Superior temporal gyrus (tissue), 1 donor: ENCODE data around the gene CAPN6.

Experiments
- DNase-seq: peaks from one replicate; pipeline ENCODE4 v3.0.0-alpha.2; 2016; ENCODE audit errors: extremely low spot score

CAPN6 gene

GRCh38 chrX:111200327-111200726 is 70.0 kb downstream of the CAPN6 start:
- no peak for DNase-seq

DNA sequence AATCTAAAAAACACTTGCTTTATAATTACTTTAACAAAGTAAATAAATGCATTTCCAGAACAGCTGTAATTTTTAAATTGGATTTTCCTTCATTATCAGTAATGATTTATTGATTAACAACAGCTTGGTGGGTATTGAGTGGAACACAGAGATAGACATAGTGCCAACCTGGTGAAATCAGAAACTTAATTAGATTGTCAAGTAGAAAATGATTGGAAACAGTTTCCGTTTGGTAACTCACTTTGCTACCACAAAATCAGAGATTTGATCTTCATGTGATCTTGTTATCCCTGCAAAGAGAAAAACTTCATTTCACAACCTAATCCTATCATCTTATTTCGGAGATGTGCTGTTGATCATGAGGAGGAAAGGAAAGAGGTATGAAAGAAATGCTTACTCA is 70.8 kb downstream of the CAPN6 start:
- DNase-seq: no peak
